Stimulated activated CD4-positive, alpha-beta T cell treated with anti-CD3 and anti-CD28 coated beads, Interleukin-12 subunit alpha, Interleukin-12 subunit beta, amount 100 ng/mL, for 48 hours (primary cell): Measurements from ENCODE around the gene CMIP.
"Not testable (repeated sequence)": the region's sequence is repeated elsewhere in the genome, so short reads cannot be mapped to it uniquely, and the experiment has no call there.

ENCODE experiments used
- DNase-seq, 3 donors: peaks; one replicate each; pipeline ENCODE4 v3.0.0-alpha.2; 2020; ENCODE audit warnings: low read depth in 2 of 3, low spot score in 1 of 3

The CMIP gene

GRCh38 chr16:81421126-81421525 is 23.5 kb upstream of the CMIP start:
- DNase-seq, result no peak

- no peak for DNase-seq
Measured at GRCh38 chr16:81421536-81421935, 23.1 kb upstream of the CMIP start.

GRCh38 chr16:81422153-81422552 is 22.5 kb upstream of the CMIP start:
- not testable (repeated sequence) for DNase-seq

- DNase-seq, result no peak
Measured at GRCh38 chr16:81424771-81425170, 19.8 kb upstream of the CMIP start.

- DNase-seq, result no peak
Measured at GRCh38 chr16:81427219-81427618, 17.4 kb upstream of the CMIP start.

- DNase-seq, result no peak
Measured at GRCh38 chr16:81429045-81429521, 15.5 kb upstream of the CMIP start.

- DNase-seq, result no peak
Measured at GRCh38 chr16:81431554-81432353, 12.9 kb upstream of the CMIP start.

GRCh38 chr16:81432937-81433557 is 11.6 kb upstream of the CMIP start:
- no peak for DNase-seq

GRCh38 chr16:81435103-81435502 is 9.5 kb upstream of the CMIP start:
- no peak for DNase-seq

- DNase-seq, result no peak
Measured at GRCh38 chr16:81435567-81435966, 9.0 kb upstream of the CMIP start.

GRCh38 chr16:81436386-81436785 is 8.2 kb upstream of the CMIP start:
- DNase-seq, result no peak

GRCh38 chr16:81437865-81438264 is 6.7 kb upstream of the CMIP start:
- no peak for DNase-seq

- DNase-seq, result no peak
Measured at GRCh38 chr16:81440888-81441761, 3.5 kb upstream of the CMIP start.

- no peak for DNase-seq
Measured at GRCh38 chr16:81442220-81442915, 2.2 kb upstream of the CMIP start.

- DNase-seq, result no peak
Measured at GRCh38 chr16:81442916-81443687, 1.5 kb upstream of the CMIP start.

GRCh38 chr16:81443688-81444447 is 740 bp upstream of the CMIP start:
- no peak for DNase-seq

GRCh38 chr16:81445143-81445961 is 744 bp downstream of the CMIP start:
- DNase-seq, result no peak

- DNase-seq, result no peak
Measured at GRCh38 chr16:81445966-81446906, 1.6 kb downstream of the CMIP start.
